ENCODE results near the gene PGLYRP2. TPM values are rescaled to one million over a fixed set of nuclear protein-coding genes. Genes with fewer than 3 reads are reported as not detected.
A peak's percentile ranks its signal among the peaks of the same experiment; 100 is the strongest.

PGLYRP2 gene
- total RNA-seq, 1 donor from 2014 or later: not detected

DNA sequence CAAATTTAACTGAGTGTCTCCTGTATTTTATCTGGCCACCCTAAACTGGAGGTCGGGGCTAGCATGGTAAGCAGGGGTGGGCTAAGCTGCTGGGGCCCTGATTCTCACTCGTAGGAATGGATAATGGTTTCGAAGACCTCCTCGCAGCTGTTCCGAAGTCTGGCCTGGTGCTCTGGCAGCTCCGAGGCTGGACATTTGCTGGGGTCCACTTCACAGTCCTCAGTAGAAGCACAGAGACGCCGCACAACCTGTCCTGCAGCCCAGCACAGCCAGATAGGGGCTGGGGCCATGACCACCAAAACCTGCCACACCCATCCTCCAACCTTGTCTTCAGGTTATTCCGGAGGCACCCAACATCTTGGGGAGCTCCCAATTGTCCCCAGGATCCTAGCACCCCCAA lies 23.3 kb downstream of the PGLYRP2 start:
- Histone ChIP-seq H3K4me1 (peaks cover 27% of the 10 kb centered on the region), H3K36me3 (no peaks in the 10 kb centered on the region), H3K27ac (replicated peaks) (no peak overlapping the region), H3K4me3 (no peak overlapping the region), H3K27me3 (ENCODE audit: low read depth) (peaks cover 65% of the 10 kb centered on the region), H3K9me3 (replicated peaks) (no peaks in the 10 kb centered on the region)
- TF ChIP-seq, protein P1, sequence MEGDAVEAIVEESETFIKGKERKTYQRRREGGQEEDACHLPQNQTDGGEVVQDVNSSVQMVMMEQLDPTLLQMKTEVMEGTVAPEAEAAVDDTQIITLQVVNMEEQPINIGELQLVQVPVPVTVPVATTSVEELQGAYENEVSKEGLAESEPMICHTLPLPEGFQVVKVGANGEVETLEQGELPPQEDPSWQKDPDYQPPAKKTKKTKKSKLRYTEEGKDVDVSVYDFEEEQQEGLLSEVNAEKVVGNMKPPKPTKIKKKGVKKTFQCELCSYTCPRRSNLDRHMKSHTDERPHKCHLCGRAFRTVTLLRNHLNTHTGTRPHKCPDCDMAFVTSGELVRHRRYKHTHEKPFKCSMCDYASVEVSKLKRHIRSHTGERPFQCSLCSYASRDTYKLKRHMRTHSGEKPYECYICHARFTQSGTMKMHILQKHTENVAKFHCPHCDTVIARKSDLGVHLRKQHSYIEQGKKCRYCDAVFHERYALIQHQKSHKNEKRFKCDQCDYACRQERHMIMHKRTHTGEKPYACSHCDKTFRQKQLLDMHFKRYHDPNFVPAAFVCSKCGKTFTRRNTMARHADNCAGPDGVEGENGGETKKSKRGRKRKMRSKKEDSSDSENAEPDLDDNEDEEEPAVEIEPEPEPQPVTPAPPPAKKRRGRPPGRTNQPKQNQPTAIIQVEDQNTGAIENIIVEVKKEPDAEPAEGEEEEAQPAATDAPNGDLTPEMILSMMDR (IDR thresholded peaks at IDR 0.05; ENCODE audit: borderline replicate concordance): no peak
- intact Hi-C loops (cut with micrococcal nuclease): no loop called here
- DNase-seq: no peak

DNA sequence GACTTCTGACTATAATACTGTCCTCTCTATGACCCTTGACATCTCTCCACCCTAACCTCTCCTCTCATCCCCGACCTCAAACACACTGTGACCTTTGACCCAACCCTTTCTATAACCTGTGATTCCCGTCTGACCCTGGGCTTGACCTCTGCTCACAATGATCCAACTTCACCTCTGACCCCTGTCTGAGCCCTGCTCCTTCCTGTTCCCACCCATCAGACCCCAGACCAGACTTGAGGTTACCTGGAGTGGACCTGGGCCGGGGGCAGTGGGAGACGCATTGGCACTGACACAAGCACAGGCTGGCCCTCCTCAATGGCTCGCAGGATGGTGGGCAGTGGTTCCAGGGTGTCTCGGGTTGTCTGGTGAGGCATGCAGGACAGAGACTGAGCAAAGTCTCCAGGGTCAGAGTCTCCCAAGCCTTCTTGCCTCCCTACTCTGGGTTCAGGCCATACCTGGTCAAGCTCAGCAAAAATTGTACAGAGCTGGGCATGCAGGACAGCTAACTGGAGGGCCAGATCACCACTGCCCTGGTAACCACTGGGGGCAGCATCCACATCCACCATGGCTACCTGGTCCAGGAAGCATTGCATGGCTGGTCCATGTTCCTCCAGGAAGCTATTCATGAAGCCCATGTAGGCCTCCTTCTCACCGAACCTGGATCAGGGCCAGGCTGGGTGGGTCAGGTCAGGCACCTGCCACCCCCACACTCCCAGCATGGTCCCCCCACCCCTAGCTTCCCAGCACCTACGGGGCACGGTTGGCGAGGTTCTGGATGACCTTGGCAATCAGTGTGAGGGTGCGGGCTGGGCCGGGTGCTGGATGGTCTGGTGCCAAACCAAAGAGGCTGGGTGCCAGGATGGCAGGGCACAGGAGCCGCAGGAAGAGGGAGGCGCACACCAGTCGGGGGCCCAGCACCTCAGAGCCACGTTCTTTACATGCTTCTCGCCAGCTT lies 25.1 kb downstream of the PGLYRP2 start:
- intact Hi-C loops (cut with micrococcal nuclease): no loop called here
- DNase-seq: no peak
- H3K27ac ChIP-seq (replicated peaks): no peak overlapping the region
- peaks cover 55% of the 10 kb centered on the region for H3K27me3 ChIP-seq (ENCODE audit: low read depth)
- no peaks in the 10 kb centered on the region for H3K36me3 ChIP-seq
- H3K4me1 ChIP-seq: peaks cover 30% of the 10 kb centered on the region
- H3K9me3 ChIP-seq (replicated peaks): no peaks in the 10 kb centered on the region
- TF ChIP-seq, protein P1 (IDR thresholded peaks at IDR 0.05; ENCODE audit: borderline replicate concordance): no peak
- no peak overlapping the region for H3K4me3 ChIP-seq

GRCh38 chr19:15453091-15453578 lies 26.2 kb downstream of the PGLYRP2 start:
- Histone ChIP-seq H3K4me1 (peaks cover 40% of the 10 kb centered on the region), H3K9me3 (replicated peaks) (no peaks in the 10 kb centered on the region), H3K27me3 (ENCODE audit: low read depth) (peaks cover 45% of the 10 kb centered on the region), H3K36me3 (no peaks in the 10 kb centered on the region), H3K4me3 (peak overlapping the region; percentile 68), H3K27ac (replicated peaks) (peak overlapping the region; percentile 94)
- TF ChIP-seq, protein P1 (IDR thresholded peaks at IDR 0.05; ENCODE audit: borderline replicate concordance): peak; percentile 57
- no peak for DNase-seq
- intact Hi-C loops (cut with micrococcal nuclease): no loop called here

DNA sequence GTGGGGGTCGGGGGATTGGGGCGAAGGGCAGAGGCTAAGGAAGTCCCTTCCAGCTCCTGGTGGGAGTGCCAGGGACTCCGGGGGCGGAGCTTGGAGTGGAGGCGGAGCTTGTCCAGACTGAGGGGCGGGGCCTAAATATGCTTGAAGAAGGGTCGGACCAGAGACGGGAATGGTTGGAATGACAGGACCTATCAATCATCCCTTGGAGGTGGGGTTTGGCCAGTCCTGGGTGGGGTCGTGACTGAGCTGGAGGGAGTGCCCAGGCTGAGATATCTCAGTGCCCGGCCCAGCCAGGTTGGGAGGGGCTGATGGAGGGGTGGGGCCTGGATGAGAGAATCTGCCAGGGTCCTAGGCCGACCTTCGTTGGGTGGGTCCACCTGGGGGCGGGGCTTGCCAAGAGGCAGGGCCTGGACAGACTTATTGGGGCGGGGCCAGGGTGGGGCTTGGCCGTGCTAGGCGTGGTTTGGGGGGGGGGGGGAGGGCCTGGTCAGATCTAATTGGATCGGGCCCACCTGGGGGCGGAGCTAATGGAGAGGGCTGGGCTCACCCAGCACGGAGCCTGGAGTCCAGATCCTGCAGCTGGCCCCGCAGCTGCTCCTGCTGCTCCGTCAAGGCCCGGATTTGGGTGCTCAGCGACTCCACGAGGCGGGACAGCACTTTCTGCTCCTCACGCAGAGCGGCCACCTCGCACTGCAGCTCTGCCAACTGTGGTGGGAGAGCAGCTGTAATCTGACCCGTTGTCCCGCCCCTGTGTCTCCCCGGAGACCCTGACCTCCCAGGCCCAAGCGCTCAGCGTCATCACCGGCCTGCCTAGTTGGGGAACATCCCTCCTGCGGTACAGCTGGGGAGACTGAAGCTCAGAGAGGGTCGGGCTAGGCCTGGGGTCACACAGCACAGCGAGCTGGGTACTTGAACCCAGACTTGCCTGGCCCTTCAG lies 26.9 kb downstream of the PGLYRP2 start:
- intact Hi-C loops (cut with micrococcal nuclease): no loop called here
- peaks cover 37% of the 10 kb centered on the region for H3K27me3 ChIP-seq (ENCODE audit: low read depth)
- H3K4me3 ChIP-seq: peak overlapping the region; percentile 68
- TF ChIP-seq, protein P1 (IDR thresholded peaks at IDR 0.05; ENCODE audit: borderline replicate concordance): no peak
- peak overlapping the region; percentile 94 for H3K27ac ChIP-seq (replicated peaks)
- H3K36me3 ChIP-seq: no peaks in the 10 kb centered on the region
- H3K9me3 ChIP-seq (replicated peaks): no peaks in the 10 kb centered on the region
- DNase-seq: peak; percentile 91
- peaks cover 36% of the 10 kb centered on the region for H3K4me1 ChIP-seq

- peaks cover 19% of the 10 kb centered on the region for H3K27me3 ChIP-seq (ENCODE audit: low read depth)
- intact Hi-C loops (cut with micrococcal nuclease): no loop called here
- H3K27ac ChIP-seq (replicated peaks): peak overlapping the region; percentile 94
- H3K9me3 ChIP-seq (replicated peaks): no peaks in the 10 kb centered on the region
- TF ChIP-seq, protein P1 (IDR thresholded peaks at IDR 0.05; ENCODE audit: borderline replicate concordance): no peak
- H3K36me3 ChIP-seq: no peaks in the 10 kb centered on the region
- no peak overlapping the region for H3K4me3 ChIP-seq
- H3K4me1 ChIP-seq: peaks cover 39% of the 10 kb centered on the region
- DNase-seq: no peak
Measured at GRCh38 chr19:15450528-15450890, 28.8 kb downstream of the PGLYRP2 start.

Measured in left ventricle myocardium inferior (tissue), 1 donor.